ENCODE measurements around the gene RABAC1. TPM values are rescaled to one million over a fixed set of nuclear protein-coding genes. Genes with fewer than 3 reads are reported as not detected.

Gene RABAC1
- total and polyA plus RNA-seq, 2 experiments from 2014 or later = 151 to 206 TPM

GRCh38 chr19:41974652-41975051 lies 15.5 kb upstream of the RABAC1 start:
- no peaks in the 10 kb centered on the region for H3K27me3 ChIP-seq (ENCODE audit: insufficient read depth)
- TF ChIP-seq REST (IDR thresholded peaks at IDR 0.05; ENCODE audit: unreplicated experiment) = no peak
- TF ChIP-seq EZH2 (IDR thresholded peaks at IDR 0.05; ENCODE audit: low read depth, unreplicated experiment) = no peak
- TF ChIP-seq STAT1 (IDR thresholded peaks at IDR 0.05; ENCODE audit: unreplicated experiment) = no peak
- TF ChIP-seq, protein P1, sequence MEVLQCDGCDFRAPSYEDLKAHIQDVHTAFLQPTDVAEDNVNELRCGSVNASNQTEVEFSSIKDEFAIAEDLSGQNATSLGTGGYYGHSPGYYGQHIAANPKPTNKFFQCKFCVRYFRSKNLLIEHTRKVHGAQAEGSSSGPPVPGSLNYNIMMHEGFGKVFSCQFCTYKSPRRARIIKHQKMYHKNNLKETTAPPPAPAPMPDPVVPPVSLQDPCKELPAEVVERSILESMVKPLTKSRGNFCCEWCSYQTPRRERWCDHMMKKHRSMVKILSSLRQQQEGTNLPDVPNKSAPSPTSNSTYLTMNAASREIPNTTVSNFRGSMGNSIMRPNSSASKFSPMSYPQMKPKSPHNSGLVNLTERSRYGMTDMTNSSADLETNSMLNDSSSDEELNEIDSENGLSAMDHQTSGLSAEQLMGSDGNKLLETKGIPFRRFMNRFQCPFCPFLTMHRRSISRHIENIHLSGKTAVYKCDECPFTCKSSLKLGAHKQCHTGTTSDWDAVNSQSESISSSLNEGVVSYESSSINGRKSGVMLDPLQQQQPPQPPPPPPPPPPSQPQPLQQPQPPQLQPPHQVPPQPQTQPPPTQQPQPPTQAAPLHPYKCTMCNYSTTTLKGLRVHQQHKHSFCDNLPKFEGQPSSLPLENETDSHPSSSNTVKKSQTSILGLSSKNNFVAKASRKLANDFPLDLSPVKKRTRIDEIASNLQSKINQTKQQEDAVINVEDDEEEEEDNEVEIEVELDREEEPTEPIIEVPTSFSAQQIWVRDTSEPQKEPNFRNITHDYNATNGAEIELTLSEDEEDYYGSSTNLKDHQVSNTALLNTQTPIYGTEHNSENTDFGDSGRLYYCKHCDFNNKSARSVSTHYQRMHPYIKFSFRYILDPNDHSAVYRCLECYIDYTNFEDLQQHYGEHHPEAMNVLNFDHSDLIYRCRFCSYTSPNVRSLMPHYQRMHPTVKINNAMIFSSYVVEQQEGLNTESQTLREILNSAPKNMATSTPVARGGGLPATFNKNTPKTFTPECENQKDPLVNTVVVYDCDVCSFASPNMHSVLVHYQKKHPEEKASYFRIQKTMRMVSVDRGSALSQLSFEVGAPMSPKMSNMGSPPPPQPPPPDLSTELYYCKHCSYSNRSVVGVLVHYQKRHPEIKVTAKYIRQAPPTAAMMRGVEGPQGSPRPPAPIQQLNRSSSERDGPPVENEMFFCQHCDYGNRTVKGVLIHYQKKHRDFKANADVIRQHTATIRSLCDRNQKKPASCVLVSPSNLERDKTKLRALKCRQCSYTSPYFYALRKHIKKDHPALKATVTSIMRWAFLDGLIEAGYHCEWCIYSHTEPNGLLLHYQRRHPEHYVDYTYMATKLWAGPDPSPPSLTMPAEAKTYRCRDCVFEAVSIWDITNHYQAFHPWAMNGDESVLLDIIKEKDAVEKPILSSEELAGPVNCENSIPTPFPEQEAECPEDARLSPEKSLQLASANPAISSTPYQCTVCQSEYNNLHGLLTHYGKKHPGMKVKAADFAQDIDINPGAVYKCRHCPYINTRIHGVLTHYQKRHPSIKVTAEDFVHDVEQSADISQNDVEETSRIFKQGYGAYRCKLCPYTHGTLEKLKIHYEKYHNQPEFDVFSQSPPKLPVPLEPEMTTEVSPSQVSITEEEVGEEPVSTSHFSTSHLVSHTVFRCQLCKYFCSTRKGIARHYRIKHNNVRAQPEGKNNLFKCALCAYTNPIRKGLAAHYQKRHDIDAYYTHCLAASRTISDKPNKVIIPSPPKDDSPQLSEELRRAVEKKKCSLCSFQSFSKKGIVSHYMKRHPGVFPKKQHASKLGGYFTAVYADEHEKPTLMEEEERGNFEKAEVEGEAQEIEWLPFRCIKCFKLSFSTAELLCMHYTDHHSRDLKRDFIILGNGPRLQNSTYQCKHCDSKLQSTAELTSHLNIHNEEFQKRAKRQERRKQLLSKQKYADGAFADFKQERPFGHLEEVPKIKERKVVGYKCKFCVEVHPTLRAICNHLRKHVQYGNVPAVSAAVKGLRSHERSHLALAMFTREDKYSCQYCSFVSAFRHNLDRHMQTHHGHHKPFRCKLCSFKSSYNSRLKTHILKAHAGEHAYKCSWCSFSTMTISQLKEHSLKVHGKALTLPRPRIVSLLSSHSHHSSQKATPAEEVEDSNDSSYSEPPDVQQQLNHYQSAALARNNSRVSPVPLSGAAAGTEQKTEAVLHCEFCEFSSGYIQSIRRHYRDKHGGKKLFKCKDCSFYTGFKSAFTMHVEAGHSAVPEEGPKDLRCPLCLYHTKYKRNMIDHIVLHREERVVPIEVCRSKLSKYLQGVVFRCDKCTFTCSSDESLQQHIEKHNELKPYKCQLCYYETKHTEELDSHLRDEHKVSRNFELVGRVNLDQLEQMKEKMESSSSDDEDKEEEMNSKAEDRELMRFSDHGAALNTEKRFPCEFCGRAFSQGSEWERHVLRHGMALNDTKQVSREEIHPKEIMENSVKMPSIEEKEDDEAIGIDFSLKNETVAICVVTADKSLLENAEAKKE (CRISPR knock-in tag; IDR thresholded peaks at IDR 0.05) = no peak
- TF ChIP-seq EZH2phosphoT487 (IDR thresholded peaks at IDR 0.05; ENCODE audit: unreplicated experiment) = no peak
- TF ChIP-seq, protein P2, sequence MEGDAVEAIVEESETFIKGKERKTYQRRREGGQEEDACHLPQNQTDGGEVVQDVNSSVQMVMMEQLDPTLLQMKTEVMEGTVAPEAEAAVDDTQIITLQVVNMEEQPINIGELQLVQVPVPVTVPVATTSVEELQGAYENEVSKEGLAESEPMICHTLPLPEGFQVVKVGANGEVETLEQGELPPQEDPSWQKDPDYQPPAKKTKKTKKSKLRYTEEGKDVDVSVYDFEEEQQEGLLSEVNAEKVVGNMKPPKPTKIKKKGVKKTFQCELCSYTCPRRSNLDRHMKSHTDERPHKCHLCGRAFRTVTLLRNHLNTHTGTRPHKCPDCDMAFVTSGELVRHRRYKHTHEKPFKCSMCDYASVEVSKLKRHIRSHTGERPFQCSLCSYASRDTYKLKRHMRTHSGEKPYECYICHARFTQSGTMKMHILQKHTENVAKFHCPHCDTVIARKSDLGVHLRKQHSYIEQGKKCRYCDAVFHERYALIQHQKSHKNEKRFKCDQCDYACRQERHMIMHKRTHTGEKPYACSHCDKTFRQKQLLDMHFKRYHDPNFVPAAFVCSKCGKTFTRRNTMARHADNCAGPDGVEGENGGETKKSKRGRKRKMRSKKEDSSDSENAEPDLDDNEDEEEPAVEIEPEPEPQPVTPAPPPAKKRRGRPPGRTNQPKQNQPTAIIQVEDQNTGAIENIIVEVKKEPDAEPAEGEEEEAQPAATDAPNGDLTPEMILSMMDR (conservative IDR thresholded peaks at IDR 0.05; ENCODE audit: low read depth in 2 of 2) = no peak
- TF ChIP-seq ZNF114 (CRISPR knock-in tag; IDR thresholded peaks at IDR 0.05) = no peak
- TF ChIP-seq NANOG (IDR thresholded peaks at IDR 0.05; ENCODE audit: borderline replicate concordance) = no peak
- no peak for TF ChIP-seq JUNB (IDR thresholded peaks at IDR 0.05; ENCODE audit: unreplicated experiment)
- no peaks in the 10 kb centered on the region; the same call in 1 of the 2 replicates for H3K36me3 ChIP-seq (ENCODE audit: insufficient read depth)
- Mint-ChIP-seq H3K27me3 (ENCODE audit: insufficient read depth, low read depth, poor library complexity) (peaks cover 4% of the 10 kb centered on the region), H3K27ac (no peak overlapping the region), H3K4me1 (no peaks in the 10 kb centered on the region), H3K4me3 (no peak overlapping the region), H3K9me3 (no peaks in the 10 kb centered on the region), H3K36me3 (ENCODE audit: low read depth) (peaks cover 10% of the 10 kb centered on the region)
- peaks cover 4% of the 10 kb centered on the region; the same call in 1 of the 2 replicates for H4K20me1 ChIP-seq (replicated peaks; ENCODE audit: insufficient read depth)
- H3K4me1 ChIP-seq (ENCODE audit: insufficient read depth) = no peaks in the 10 kb centered on the region; the same call in 1 of the 2 replicates
- 0 out of 2 replicates have a peak, but pooled peaks cover 4% of the 10 kb centered on the region for H3F3A ChIP-seq (replicated peaks; ENCODE audit: low read depth)
- H3K27ac ChIP-seq (ENCODE audit: low read depth) = no peak overlapping the region
- no peak overlapping the region for H3K4me3 ChIP-seq
- DNase-seq (ENCODE audit: low spot score) = no peak
- no peak for ATAC-seq
- H3K4me2 ChIP-seq = no peak overlapping the region
- H2AFZ ChIP-seq = no peak overlapping the region
- no peaks in the 10 kb centered on the region for H3K79me2 ChIP-seq (replicated peaks; ENCODE audit: insufficient read depth)
- no peaks in the 10 kb centered on the region for H3K9me2 ChIP-seq (ENCODE audit: insufficient read depth)
